Measurements from ENCODE around the gene APLP1.

- no peak for TF ChIP-seq GATA2 (IDR thresholded peaks at IDR 0.05; ENCODE audit: insufficient read depth, insufficient read length, low read depth, low read length)
- TF ChIP-seq, protein P1, sequence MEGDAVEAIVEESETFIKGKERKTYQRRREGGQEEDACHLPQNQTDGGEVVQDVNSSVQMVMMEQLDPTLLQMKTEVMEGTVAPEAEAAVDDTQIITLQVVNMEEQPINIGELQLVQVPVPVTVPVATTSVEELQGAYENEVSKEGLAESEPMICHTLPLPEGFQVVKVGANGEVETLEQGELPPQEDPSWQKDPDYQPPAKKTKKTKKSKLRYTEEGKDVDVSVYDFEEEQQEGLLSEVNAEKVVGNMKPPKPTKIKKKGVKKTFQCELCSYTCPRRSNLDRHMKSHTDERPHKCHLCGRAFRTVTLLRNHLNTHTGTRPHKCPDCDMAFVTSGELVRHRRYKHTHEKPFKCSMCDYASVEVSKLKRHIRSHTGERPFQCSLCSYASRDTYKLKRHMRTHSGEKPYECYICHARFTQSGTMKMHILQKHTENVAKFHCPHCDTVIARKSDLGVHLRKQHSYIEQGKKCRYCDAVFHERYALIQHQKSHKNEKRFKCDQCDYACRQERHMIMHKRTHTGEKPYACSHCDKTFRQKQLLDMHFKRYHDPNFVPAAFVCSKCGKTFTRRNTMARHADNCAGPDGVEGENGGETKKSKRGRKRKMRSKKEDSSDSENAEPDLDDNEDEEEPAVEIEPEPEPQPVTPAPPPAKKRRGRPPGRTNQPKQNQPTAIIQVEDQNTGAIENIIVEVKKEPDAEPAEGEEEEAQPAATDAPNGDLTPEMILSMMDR (IDR thresholded peaks at IDR 0.05; ENCODE audit: extremely low read depth in 1 of 2, insufficient read depth in 1 of 2, low read depth in 1 of 2, low read length in 2 of 2), result no peak
- no peak for TF ChIP-seq POLR2A (IDR thresholded peaks at IDR 0.05; ENCODE audit: low read depth, low read length)
- TF ChIP-seq MAX (IDR thresholded peaks at IDR 0.05; ENCODE audit: insufficient read depth, insufficient read length), result no peak
- no peak for TF ChIP-seq POLR2AphosphoS5 (IDR thresholded peaks at IDR 0.05; ENCODE audit: insufficient read depth, low read depth, low read length)
- no peak for TF ChIP-seq EZH2 (IDR thresholded peaks at IDR 0.05; ENCODE audit: borderline replicate concordance, low read depth, low read length, severe bottlenecking)
Observed at GRCh38 chr19:35885225-35885738, 16.9 kb downstream of the APLP1 start.
